ENCODE data around the gene SLC4A5.

The SLC4A5 gene

GRCh38 chr2:74375838-74376237 is 32.6 kb upstream of the SLC4A5 start:
- H3K27ac ChIP-seq = 0 out of 2 replicates have a peak overlapping the region, but pooled peaks have one; percentile 67
- TF ChIP-seq CTCF (IDR thresholded peaks at IDR 0.05) = no peak
- TF ChIP-seq ZFX (IDR thresholded peaks at IDR 0.05; ENCODE audit: borderline replicate concordance) = no peak

- TF ChIP-seq CTCF (IDR thresholded peaks at IDR 0.05) = no peak
- no peak for TF ChIP-seq ZFX (IDR thresholded peaks at IDR 0.05; ENCODE audit: borderline replicate concordance)
- peak overlapping the region; percentile 67 for H3K27ac ChIP-seq
Measured at GRCh38 chr2:74374509-74375205, 31.4 kb upstream of the SLC4A5 start.

- TF ChIP-seq ZFX (IDR thresholded peaks at IDR 0.05; ENCODE audit: borderline replicate concordance) (no peak), CTCF (IDR thresholded peaks at IDR 0.05) (no peak)
- peak overlapping the region; percentile 67 for H3K27ac ChIP-seq
Measured at GRCh38 chr2:74373985-74374384, 30.8 kb upstream of the SLC4A5 start.

- H3K27ac ChIP-seq = peak overlapping the region; percentile 67
- TF ChIP-seq ZFX (IDR thresholded peaks at IDR 0.05; ENCODE audit: borderline replicate concordance) = no peak
- no peak for TF ChIP-seq CTCF (IDR thresholded peaks at IDR 0.05)
Measured at GRCh38 chr2:74373221-74373676, 30.0 kb upstream of the SLC4A5 start.

- TF ChIP-seq ZFX (IDR thresholded peaks at IDR 0.05; ENCODE audit: borderline replicate concordance) (no peak), CTCF (IDR thresholded peaks at IDR 0.05) (no peak)
- H3K27ac ChIP-seq = no peak overlapping the region
Measured at GRCh38 chr2:74372674-74373073, 29.5 kb upstream of the SLC4A5 start.

- TF ChIP-seq CTCF (IDR thresholded peaks at IDR 0.05) (no peak), ZFX (IDR thresholded peaks at IDR 0.05; ENCODE audit: borderline replicate concordance) (no peak)
- H3K27ac ChIP-seq = no peak overlapping the region
Measured at GRCh38 chr2:74371421-74371820, 28.2 kb upstream of the SLC4A5 start.

- no peak for TF ChIP-seq CTCF (IDR thresholded peaks at IDR 0.05)
- no peak for TF ChIP-seq ZFX (IDR thresholded peaks at IDR 0.05; ENCODE audit: borderline replicate concordance)
- no peak overlapping the region for H3K27ac ChIP-seq
Measured at GRCh38 chr2:74369976-74370375, 26.8 kb upstream of the SLC4A5 start.

Data from 22Rv1 (cell line).